Transverse colon (tissue), 4 donors: ENCODE measurements around the gene ADGRE1. TPM values are rescaled to one million over a fixed set of nuclear protein-coding genes. Genes with fewer than 3 reads are reported as not detected.
"Not testable (repeated sequence)": the region's sequence is repeated elsewhere in the genome, so short reads cannot be mapped to it uniquely, and the experiment has no call there.

Experiments used
- DNase-seq: peaks from one replicate; pipeline ENCODE4 v3.0.0-alpha.2; 2019
- H3K27ac ChIP-seq, 4 donors: fragments of 200-600 bp; sonication (generic); 2 replicates each; pipeline ENCODE4 v1.5.1; 2016 to 2018; ENCODE audit warnings: inconsistent platforms in 4 of 4
- H3K27me3 ChIP-seq: fragments of 200-600 bp; sonication (generic); 2 replicates; pipeline ENCODE4 v1.5.1; 2017; ENCODE audit warnings: inconsistent platforms
- H3K36me3 ChIP-seq, 4 donors: fragments of 200-600 bp; sonication (generic); 2 replicates each; pipeline ENCODE4 v1.5.1; 2017 to 2019; ENCODE audit warnings: inconsistent platforms in 4 of 4
- H3K4me1 ChIP-seq, 4 donors: fragments of 200-600 bp; sonication (generic); 2 replicates each; pipeline ENCODE4 v1.5.1; 2017 to 2020; ENCODE audit warnings: inconsistent platforms in 4 of 4
- H3K4me3 ChIP-seq, 4 donors: fragments of 200-600 bp; sonication (generic); 1 replicate in 1 of 4; 2 replicates in 3 of 4; pipeline versions ENCODE4 v1.5.1 to v1.6.1; 2017 to 2019; ENCODE audit warnings: inconsistent platforms in 4 of 4
- H3K9me3 ChIP-seq, 2 donors: fragments of 200-600 bp; sonication (generic); 2 replicates each; pipeline ENCODE4 v1.5.1; 2017 to 2019; ENCODE audit warnings: inconsistent platforms in 2 of 2
- CTCF ChIP-seq, 5 experiments: fragments of 200-600 bp in 3 of 5; fragments of 450-650 bp in 2 of 5; sonication (generic) in 3 of 5; IDR thresholded peaks; 1 replicate in 2 of 5; 2 replicates in 3 of 5; pipeline ENCODE4 v1.5.1; 2016 to 2017; ENCODE audit warnings: antibody characterized with exemption in 5 of 5, inconsistent platforms in 3 of 5, mild to moderate bottlenecking in 2 of 5, moderate library complexity in 1 of 5
- EP300 ChIP-seq: sonication (generic); formaldehyde crosslinking; IDR thresholded peaks from one replicate; pipeline ENCODE4 v1.6.1; 2017; ENCODE audit warnings: antibody characterized with exemption, low read depth
- POLR2A ChIP-seq: fragments of 450-650 bp; IDR thresholded peaks from one replicate; pipeline ENCODE4 v1.6.1; 2016; ENCODE audit warnings: antibody characterized with exemption, mild to moderate bottlenecking, moderate library complexity
- POLR2AphosphoS5 ChIP-seq, 3 donors: sonication (generic); formaldehyde crosslinking; IDR thresholded peaks; one replicate each; pipeline ENCODE4 v1.6.1; 2016; ENCODE audit warnings: antibody characterized with exemption in 3 of 3
- WGBS, 2 donors: methylation state at CpG; one replicate each; pipeline ENCODE4 v1.1.5; 2018; ENCODE audit warnings: low coverage in 1 of 2; 5-methylcytosine and 5-hydroxymethylcytosine counted together
- in situ Hi-C, 4 donors: fragments of 200-750 bp; cut with MboI; loops; one replicate each; pipeline versions ENCODE4 v1.15.0 to v1.15.1; 2017; ENCODE audit warnings: low sequenced_read_pairs in 3 of 4, low pct_ligation_motif_present in 1 of 4, low pct_unique_long_range_greater_than_20kb in 1 of 4
- intact Hi-C: fragments of 100-400 bp; cut with DNase I; formaldehyde crosslinking; loops from one replicate; pipeline ENCODE4 v1.15.1; 2023; ENCODE audit warnings: low total_unique reads
- total RNA-seq, 4 donors: library from RNA; depleted of rRNA; stranded (reverse); fragments of >200 nt; gene quantifications; one replicate each; pipeline ENCODE4 v1.1.0, GENCODE V29; 2016

Gene ADGRE1
- total RNA-seq, 4 donors from 2014 or later: 0.16 to 0.27 TPM; not detected in 2

- no peak for DNase-seq
- Histone ChIP-seq H3K36me3 (no peaks in the 10 kb centered on the region), H3K9me3 (no peaks in the 10 kb centered on the region), H3K4me1 (peaks cover 0 to 10% (median 1%) of the 10 kb centered on the region in 4 donors), H3K4me3 (no peak overlapping the region), H3K27ac (no peak overlapping the region), H3K27me3 (no peaks in the 10 kb centered on the region)
- WGBS, 2 donors: 0 to 16% methylated on average over 4 of the region's 4 CpGs
- intact Hi-C loops (loop anchor here (10.0 kb wide), 1 partner anchor 354 kb away; no protein-coding TSS in a partner anchor), in situ Hi-C loops (loop anchor here (10.0 to 25.0 kb wide), 6 partner anchors 131 to 356 kb away; partner anchors contain the start of genes GPR108 (in 2 of the 4), TRIP10 (in 2 of the 4), TUBB4A (in 2 of the 4) and C3 (in 1 of the 4))
- TF ChIP-seq POLR2A (no peak), POLR2AphosphoS5 (IDR thresholded peaks at IDR 0.05) (no peak), EP300 (no peak), CTCF (IDR thresholded peaks at IDR 0.05) (no peak)
These were observed 19.0 kb upstream of the ADGRE1 start for GRCh38 chr19:6868351-6868750.

- H3K4me1 ChIP-seq: peaks cover 0 to 14% (median 2%) of the 10 kb centered on the region in 4 donors
- H3K36me3 ChIP-seq, H3K27ac ChIP-seq, DNase-seq, H3K27me3 ChIP-seq, H3K9me3 ChIP-seq, H3K4me3 ChIP-seq: not testable (repeated sequence)
- in situ Hi-C loops (loop anchor here (10.0 to 25.0 kb wide), 6 partner anchors 132 to 357 kb away; partner anchors contain the start of genes GPR108 (in 2 of the 4), TRIP10 (in 2 of the 4), TUBB4A (in 2 of the 4) and C3 (in 1 of the 4)), intact Hi-C loops (loop anchor here (10.0 kb wide), 1 partner anchor 355 kb away; no protein-coding TSS in a partner anchor)
- WGBS, 2 donors: 87% methylated on average over 10 to 22 of the region's 22 CpGs
These were observed 18.1 kb upstream of the ADGRE1 start for GRCh38 chr19:6869151-6869882.

GRCh38 chr19:6873708-6874431 is 13.5 kb upstream of the ADGRE1 start:
- in situ Hi-C loops: loop anchor here (10.0 to 25.0 kb wide), 6 partner anchors 137 to 362 kb away; partner anchors contain the start of genes GPR108 (in 2 of the 4), TRIP10 (in 2 of the 4), TUBB4A (in 2 of the 4) and C3 (in 1 of the 4)
- TF ChIP-seq POLR2AphosphoS5 (IDR thresholded peaks at IDR 0.05): peak in 1 of 3 donors; percentile 29
- no peak for TF ChIP-seq EP300
- Histone ChIP-seq H3K27ac (peak overlapping the region in 1 of 4 donors; percentile 12), H3K9me3 (peaks cover 0 to 3% of the 10 kb centered on the region in 2 donors), H3K36me3 (no peaks in the 10 kb centered on the region), H3K27me3 (no peaks in the 10 kb centered on the region), H3K4me1 (peaks cover 0 to 5% (median 2%) of the 10 kb centered on the region in 4 donors), H3K4me3 (no peak overlapping the region)
- intact Hi-C loops: loop anchor here (10.0 kb wide), 1 partner anchor 339 kb away; the partner anchor contains the start of gene TNFSF9
- WGBS, 2 donors: 56 to 70% methylated on average over 8 to 10 of the region's 10 CpGs
- peak; percentile 42 for DNase-seq

GRCh38 chr19:6875218-6875617 is 12.2 kb upstream of the ADGRE1 start:
- in situ Hi-C loops (loop anchor here in 2 of 4 donors (10.0 kb wide), 2 partner anchors 240 to 250 kb away; no protein-coding TSS in a partner anchor), intact Hi-C loops (loop anchor here (10.0 kb wide), 1 partner anchor 340 kb away; the partner anchor contains the start of gene TNFSF9)
- WGBS, 2 donors: 67 to 88% methylated on average over 1 to 2 of the region's 2 CpGs
- Histone ChIP-seq H3K27ac (no peak overlapping the region), H3K4me1 (peaks cover 0 to 5% (median 2%) of the 10 kb centered on the region in 4 donors), H3K9me3 (peaks cover 0 to 3% of the 10 kb centered on the region in 2 donors), H3K4me3 (no peak overlapping the region), H3K36me3 (no peaks in the 10 kb centered on the region), H3K27me3 (no peaks in the 10 kb centered on the region)
- no peak for DNase-seq
- TF ChIP-seq POLR2AphosphoS5 (IDR thresholded peaks at IDR 0.05) (no peak), EP300 (no peak), POLR2A (no peak), CTCF (IDR thresholded peaks at IDR 0.05) (no peak)
